A204.1 (cell line): Measurements from ENCODE around the gene CFAP119.

Experiments
- FAIRE-seq: peaks from 2 replicates; lab custom pipeline; 2012; peaks lifted over from hg19 to GRCh38; lab: Jason Lieb, UNC

The CFAP119 gene

GRCh38 chr16:30740364-30741251 lies 21.3 kb downstream of the CFAP119 start:
- no peak for FAIRE-seq

DNA sequence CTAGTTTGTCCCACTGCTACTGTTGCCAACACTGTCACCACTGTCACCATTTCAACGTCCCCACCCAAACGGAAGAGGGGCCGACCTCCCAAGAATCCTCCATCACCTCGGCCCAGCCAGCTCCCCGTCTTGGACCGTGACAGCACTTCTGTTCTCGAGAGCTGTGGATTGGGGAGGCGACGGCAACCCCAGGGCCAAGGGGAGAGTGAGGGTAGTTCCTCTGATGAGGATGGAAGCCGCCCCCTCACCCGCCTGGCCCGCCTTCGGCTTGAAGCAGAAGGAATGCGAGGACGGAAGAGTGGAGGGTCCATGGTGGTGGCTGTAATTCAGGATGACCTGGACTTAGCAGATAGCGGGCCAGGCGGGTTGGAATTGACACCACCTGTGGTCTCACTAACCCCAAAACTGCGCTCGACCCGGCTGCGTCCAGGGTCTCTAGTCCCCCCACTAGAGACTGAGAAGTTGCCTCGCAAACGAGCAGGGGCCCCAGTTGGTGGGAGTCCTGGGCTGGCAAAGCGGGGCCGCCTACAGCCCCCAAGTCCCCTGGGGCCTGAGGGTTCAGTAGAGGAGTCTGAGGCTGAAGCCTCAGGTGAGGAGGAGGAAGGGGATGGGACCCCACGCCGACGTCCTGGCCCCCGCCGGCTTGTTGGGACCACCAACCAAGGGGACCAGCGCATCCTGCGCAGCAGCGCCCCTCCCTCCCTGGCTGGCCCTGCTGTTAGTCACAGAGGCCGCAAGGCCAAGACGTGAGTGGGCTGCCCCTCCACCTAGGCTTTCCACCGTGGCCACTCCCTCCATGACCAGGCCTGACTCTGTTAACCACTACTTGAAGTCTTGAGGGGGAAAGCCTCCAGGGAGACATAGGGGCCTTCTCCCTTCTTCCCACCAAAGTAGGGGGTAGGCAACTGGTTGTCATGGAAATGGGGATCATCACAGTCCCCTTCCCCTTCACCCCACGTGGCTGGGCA lies 22.6 kb downstream of the CFAP119 start:
- FAIRE-seq: no peak

- no peak for FAIRE-seq
Measured at GRCh38 chr16:30737794-30738648, 23.8 kb downstream of the CFAP119 start.

DNA sequence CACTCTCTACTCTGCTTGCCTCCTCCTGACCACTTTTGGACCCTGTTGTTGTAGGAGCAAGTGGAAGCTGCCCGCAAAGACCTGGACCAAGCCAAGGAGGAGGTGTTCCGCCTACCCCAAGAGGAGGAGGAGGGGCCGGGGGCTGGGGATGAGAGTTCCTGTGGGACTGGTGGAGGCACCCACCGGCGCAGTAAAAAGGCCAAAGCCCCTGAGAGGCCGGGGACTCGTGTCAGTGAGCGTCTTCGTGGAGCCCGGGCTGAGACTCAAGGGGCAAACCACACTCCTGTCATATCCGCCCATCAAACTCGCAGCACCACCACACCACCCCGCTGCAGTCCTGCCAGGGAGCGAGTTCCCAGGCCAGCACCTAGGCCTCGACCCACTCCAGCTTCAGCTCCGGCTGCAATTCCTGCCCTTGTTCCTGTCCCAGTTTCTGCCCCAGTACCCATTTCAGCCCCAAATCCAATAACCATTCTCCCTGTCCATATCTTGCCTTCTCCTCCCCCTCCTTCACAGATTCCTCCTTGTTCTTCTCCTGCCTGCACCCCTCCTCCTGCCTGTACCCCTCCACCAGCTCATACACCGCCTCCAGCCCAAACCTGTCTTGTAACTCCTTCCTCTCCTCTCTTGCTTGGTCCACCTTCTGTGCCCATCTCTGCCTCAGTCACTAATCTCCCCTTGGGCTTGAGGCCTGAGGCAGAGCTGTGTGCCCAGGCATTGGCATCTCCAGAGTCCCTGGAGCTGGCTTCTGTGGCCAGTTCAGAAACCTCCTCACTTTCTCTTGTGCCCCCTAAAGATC lies 24.7 kb downstream of the CFAP119 start:
- FAIRE-seq: no peak

- FAIRE-seq: no peak
Measured at GRCh38 chr16:30731411-30731810, 30.5 kb downstream of the CFAP119 start.

GRCh38 chr16:30728899-30729672 lies 32.8 kb downstream of the CFAP119 start:
- no peak for FAIRE-seq

GRCh38 chr16:30728321-30728720 lies 33.5 kb downstream of the CFAP119 start:
- no peak for FAIRE-seq

- FAIRE-seq: no peak
Measured at GRCh38 chr16:30725418-30725792, 36.5 kb downstream of the CFAP119 start.

DNA sequence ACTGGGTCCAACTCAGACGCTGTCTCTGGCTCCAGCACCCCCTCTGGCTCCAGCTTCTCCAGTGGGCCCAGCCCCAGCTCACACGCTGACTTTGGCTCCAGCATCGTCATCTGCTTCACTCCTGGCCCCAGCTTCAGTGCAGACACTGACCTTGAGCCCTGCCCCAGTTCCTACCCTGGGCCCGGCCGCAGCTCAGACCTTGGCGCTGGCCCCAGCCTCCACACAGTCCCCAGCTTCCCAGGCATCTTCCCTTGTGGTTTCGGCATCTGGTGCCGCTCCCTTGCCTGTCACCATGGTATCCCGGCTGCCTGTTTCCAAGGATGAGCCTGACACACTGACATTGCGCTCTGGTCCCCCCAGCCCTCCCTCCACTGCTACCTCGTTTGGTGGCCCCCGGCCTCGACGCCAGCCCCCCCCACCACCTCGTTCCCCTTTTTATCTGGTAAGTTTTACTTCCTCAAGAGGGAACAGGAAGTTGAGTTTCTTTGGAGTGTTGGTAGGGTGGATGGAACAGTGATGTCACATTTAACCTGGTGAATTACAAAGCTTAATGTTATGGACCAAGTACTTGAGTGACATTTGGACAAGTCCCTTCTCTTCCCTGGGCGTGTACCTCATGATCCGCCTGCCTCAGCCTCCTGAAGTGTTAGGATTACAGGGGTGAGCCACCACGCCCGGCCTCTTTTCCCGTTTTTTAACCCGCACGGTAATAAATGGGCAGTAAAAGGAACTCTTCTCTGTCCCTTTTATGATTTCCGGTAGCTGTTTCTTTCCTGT lies 37.0 kb downstream of the CFAP119 start:
- no peak for FAIRE-seq

- no peak for FAIRE-seq
Measured at GRCh38 chr16:30723725-30724355, 38.0 kb downstream of the CFAP119 start.

- FAIRE-seq: no peak
Measured at GRCh38 chr16:30722916-30723315, 38.9 kb downstream of the CFAP119 start.

- FAIRE-seq: no peak
Measured at GRCh38 chr16:30722443-30722842, 39.4 kb downstream of the CFAP119 start.

GRCh38 chr16:30721606-30722005 lies 40.3 kb downstream of the CFAP119 start:
- FAIRE-seq: no peak

DNA sequence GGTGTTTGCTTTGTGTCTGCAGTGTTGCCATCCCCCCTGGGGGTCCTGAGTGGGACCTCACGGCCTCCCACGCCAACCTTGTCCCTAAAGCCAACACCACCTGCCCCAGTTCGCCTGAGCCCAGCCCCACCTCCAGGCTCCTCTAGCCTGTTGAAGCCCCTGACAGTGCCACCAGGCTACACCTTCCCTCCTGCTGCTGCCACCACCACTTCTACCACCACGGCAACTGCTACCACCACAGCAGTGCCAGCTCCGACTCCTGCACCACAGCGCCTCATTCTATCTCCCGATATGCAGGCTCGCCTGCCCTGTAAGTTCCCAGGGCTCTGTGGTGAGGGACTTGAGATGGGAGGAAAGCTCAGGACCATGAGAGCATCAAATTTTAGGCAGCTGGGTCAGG lies 40.7 kb downstream of the CFAP119 start:
- FAIRE-seq: no peak

DNA sequence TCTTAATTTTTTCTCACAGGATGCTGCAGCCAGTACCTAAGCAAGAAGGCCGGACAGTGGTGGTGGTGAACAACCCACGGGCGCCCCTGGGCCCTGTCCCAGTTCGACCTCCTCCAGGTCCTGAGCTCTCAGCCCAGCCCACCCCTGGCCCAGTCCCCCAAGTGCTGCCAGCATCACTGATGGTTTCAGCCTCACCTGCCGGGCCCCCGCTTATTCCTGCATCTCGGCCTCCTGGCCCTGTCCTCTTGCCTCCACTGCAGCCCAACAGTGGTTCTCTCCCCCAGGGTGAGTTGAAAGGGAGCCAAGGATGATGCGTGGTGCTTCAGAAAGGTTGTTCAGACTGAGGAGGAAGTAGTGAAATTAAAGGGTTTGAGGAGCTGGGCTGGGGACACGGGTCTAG lies 41.2 kb downstream of the CFAP119 start:
- no peak for FAIRE-seq

- no peak for FAIRE-seq
Measured at GRCh38 chr16:30720086-30720485, 41.8 kb downstream of the CFAP119 start.

DNA sequence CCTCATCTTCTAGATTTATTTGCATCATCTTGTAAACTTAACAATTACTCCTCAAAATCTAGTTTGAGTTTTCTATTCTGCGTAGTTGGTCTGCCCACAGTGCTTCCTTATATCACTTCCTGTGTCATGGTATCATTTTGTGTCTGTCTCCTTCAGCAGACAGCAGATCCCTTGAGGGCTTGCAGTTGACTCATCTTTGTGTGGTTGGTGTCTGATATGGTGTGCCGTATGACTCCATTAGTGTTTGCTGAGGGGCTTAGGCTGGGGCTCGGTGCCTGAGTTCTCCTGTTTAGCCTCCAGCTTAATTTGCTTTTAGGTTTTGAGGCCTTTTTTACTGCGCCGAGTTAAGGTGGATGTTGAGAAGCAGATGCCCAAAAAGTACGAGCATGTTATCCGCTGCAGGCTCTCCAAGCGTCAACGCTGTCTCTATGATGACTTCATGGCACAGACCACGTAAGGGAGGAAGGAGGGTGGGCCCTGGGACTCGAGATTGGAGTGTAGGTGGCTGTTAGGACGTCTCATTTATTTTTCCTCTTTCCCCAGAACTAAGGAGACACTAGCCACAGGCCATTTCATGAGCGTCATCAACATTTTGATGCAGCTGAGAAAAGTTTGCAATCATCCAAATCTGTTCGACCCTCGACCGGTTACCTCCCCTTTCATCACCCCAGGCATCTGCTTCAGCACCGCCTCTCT lies 46.0 kb downstream of the CFAP119 start:
- FAIRE-seq: no peak

GRCh38 chr16:30711712-30712111 lies 50.1 kb downstream of the CFAP119 start:
- FAIRE-seq: no peak

- FAIRE-seq: no peak
Measured at GRCh38 chr16:30710971-30711370, 50.9 kb downstream of the CFAP119 start.
